K562 (cell line): ENCODE measurements around the gene HMGN1.

Experiments used
- MAFF ChIP-seq: IDR thresholded peaks from 2 replicates; pipeline ENCODE4 v1.6.1; 2012; ENCODE audit warnings: low read length, improper control_type of control experiment
- STAG1 ChIP-seq: sonication (generic); formaldehyde crosslinking; IDR thresholded peaks from 2 replicates; pipeline ENCODE4 v1.5.0; 2020; ENCODE audit warnings: missing genetic modification reagents, borderline replicate concordance
- ZKSCAN1 ChIP-seq: fragments of 150-350 bp; IDR thresholded peaks from 2 replicates; pipeline ENCODE4 v1.6.1; 2016; ENCODE audit warnings: low read depth, low read length
- ZNF133 ChIP-seq: fragments of 250-450 bp; sonication (Bioruptor Pico); IDR thresholded peaks from 2 replicates; pipeline ENCODE4 v1.4.0; 2020; ENCODE audit warnings: mild to moderate bottlenecking
- ZNF79 ChIP-seq: fragments of 250-450 bp; sonication (Bioruptor Pico); IDR thresholded peaks from 2 replicates; pipeline ENCODE4 v1.4.0; 2020; ENCODE audit warnings: low read depth, mild to moderate bottlenecking, moderate library complexity
- TF ChIP-seq, protein P1 (sequence below): fragments of 250-450 bp; sonication (Bioruptor Pico); IDR thresholded peaks from 2 replicates; pipeline ENCODE4 v1.4.0; 2020; ENCODE audit warnings: mild to moderate bottlenecking, moderate library complexity

DNA sequence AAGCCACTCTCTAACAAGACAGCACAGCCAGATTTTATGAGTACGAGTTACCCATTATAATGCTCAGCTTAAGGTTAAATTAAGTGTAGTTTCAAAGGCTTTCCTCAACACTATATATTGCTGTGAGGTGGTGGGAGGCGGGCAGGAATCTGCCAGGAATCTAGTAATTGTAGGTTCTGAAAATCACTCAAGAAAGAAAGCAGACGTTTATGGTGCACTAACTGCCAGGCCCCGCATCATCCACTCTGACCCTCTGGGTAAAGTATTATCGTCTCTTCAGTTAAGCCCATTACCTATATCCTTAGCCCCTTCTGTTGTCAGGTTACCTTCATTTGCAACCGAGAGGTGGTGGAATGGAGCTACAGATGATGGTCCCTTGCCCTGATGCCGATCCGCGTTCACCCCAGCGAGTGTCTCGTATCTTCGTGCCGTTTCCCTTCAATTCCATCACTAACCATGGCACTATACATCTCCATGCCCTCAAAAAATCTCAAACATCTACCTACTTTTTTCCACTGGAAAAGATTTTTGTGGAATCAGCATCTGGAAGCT is 12.4 kb downstream of the HMGN1 start:
- TF ChIP-seq STAG1 (CRISPR knock-in tag) (no peak), ZNF133 (no peak), ZKSCAN1 (no peak), MAFF (no peak), ZNF79 (CRISPR knock-in tag) (no peak)
- TF ChIP-seq, protein P1, sequence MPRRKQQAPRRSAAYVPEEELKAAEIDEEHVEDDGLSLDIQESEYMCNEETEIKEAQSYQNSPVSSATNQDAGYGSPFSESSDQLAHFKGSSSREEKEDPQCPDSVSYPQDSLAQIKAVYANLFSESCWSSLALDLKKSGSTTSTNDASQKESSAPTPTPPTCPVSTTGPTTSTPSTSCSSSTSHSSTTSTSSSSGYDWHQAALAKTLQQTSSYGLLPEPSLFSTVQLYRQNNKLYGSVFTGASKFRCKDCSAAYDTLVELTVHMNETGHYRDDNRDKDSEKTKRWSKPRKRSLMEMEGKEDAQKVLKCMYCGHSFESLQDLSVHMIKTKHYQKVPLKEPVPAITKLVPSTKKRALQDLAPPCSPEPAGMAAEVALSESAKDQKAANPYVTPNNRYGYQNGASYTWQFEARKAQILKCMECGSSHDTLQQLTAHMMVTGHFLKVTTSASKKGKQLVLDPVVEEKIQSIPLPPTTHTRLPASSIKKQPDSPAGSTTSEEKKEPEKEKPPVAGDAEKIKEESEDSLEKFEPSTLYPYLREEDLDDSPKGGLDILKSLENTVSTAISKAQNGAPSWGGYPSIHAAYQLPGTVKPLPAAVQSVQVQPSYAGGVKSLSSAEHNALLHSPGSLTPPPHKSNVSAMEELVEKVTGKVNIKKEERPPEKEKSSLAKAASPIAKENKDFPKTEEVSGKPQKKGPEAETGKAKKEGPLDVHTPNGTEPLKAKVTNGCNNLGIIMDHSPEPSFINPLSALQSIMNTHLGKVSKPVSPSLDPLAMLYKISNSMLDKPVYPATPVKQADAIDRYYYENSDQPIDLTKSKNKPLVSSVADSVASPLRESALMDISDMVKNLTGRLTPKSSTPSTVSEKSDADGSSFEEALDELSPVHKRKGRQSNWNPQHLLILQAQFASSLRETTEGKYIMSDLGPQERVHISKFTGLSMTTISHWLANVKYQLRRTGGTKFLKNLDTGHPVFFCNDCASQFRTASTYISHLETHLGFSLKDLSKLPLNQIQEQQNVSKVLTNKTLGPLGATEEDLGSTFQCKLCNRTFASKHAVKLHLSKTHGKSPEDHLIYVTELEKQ (CRISPR knock-in tag): no peak
